Sigmoid colon (tissue), 4 donors: ENCODE measurements around the gene SLC6A8.

Experiments
- EP300 ChIP-seq, 4 donors: sonication (generic); formaldehyde crosslinking; IDR thresholded peaks; one replicate each; pipeline ENCODE4 v1.6.1; 2017; ENCODE audit warnings: antibody characterized with exemption in 4 of 4
- POLR2A ChIP-seq, 2 donors: fragments of 450-650 bp; IDR thresholded peaks; one replicate each; pipeline ENCODE4 v1.6.1; 2016; ENCODE audit warnings: antibody characterized with exemption in 2 of 2, mild to moderate bottlenecking in 2 of 2, moderate library complexity in 2 of 2
- POLR2AphosphoS5 ChIP-seq, 4 donors: sonication (generic); formaldehyde crosslinking; IDR thresholded peaks; one replicate each; pipeline ENCODE4 v1.6.1; 2017; ENCODE audit warnings: antibody characterized with exemption in 4 of 4
- TF ChIP-seq, protein P1 (sequence below), 4 experiments: fragments of 450-650 bp in 3 of 4; fragments of 200-600 bp in 1 of 4; IDR thresholded peaks; one replicate each; pipeline ENCODE4 v1.5.1; 2016 to 2019; ENCODE audit warnings: antibody characterized with exemption in 4 of 4, mild to moderate bottlenecking in 3 of 4, moderate library complexity in 2 of 4

DNA sequence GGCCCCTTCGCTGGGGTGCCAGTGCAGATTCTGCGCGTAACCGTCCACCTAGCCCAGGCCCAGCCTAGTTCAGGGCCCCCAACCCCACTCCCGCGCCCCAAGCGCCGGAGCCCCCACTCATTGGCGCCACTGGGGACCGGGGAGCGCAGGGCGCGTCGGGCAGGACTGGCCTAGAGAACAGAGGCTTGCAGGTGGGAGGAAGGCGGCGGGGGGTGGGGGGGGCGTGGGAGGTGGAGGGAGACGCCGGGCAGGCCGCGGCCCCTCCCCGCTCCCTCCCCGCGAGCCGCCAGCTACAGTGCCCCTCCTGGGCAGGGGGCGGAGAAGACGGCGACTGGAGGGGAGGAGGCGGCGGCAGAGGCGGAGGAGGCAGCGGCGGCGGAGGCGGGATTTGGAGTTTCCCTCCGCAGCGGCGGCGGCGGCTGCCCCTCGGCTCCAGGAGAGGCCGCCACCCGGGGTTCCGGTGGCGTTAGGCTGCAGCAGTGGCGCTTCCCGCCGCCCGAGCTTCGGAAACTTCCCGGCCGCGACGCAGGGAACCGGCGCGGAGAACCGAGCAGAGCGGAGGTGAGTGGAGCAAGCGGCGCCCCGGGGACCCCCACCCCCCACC, 45.6 kb upstream of the SLC6A8 start:
- TF ChIP-seq POLR2A (IDR thresholded peaks at IDR 0.05) (no peak), EP300 (IDR thresholded peaks at IDR 0.05) (no peak), POLR2AphosphoS5 (IDR thresholded peaks at IDR 0.05) (no peak)
- TF ChIP-seq, protein P1, sequence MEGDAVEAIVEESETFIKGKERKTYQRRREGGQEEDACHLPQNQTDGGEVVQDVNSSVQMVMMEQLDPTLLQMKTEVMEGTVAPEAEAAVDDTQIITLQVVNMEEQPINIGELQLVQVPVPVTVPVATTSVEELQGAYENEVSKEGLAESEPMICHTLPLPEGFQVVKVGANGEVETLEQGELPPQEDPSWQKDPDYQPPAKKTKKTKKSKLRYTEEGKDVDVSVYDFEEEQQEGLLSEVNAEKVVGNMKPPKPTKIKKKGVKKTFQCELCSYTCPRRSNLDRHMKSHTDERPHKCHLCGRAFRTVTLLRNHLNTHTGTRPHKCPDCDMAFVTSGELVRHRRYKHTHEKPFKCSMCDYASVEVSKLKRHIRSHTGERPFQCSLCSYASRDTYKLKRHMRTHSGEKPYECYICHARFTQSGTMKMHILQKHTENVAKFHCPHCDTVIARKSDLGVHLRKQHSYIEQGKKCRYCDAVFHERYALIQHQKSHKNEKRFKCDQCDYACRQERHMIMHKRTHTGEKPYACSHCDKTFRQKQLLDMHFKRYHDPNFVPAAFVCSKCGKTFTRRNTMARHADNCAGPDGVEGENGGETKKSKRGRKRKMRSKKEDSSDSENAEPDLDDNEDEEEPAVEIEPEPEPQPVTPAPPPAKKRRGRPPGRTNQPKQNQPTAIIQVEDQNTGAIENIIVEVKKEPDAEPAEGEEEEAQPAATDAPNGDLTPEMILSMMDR (IDR thresholded peaks at IDR 0.05) = no peak
